Psoas muscle (tissue), 8 donors: ENCODE data around the gene CDH4. TPM values are rescaled to one million over a fixed set of nuclear protein-coding genes. Genes with fewer than 3 reads are reported as not detected.

ENCODE experiments used
- ATAC-seq, 4 donors: fragments of 200-7000 bp; cut with Tn5 transposase; one replicate each; pipeline ENCODE4 v1.9.1; 2020; ENCODE audit warnings: moderate library complexity in 3 of 4, mild to moderate bottlenecking in 2 of 4
- DNase-seq, 2 donors: peaks; one replicate each; pipeline ENCODE4 v3.0.0-alpha.2; 2020
- H3K27ac ChIP-seq: fragments of 200-600 bp; one replicate; pipeline ENCODE4 v1.8.0; 2022
- H3K27me3 ChIP-seq, 3 donors: fragments of 200-600 bp in 1 of 3; one replicate each; pipeline versions ENCODE4 v1.6.1 to v1.8.0; 2013 to 2022; ENCODE audit warnings: low read length in 2 of 3, mild to moderate bottlenecking in 2 of 3, moderate library complexity in 1 of 3; ENCODE audit not compliant: insufficient read depth in 3 of 3
- H3K36me3 ChIP-seq, 2 donors: fragments of 200-600 bp in 1 of 2; one replicate each; pipeline versions ENCODE4 v1.6.1 to v1.8.0; 2013 to 2022; ENCODE audit warnings: low read depth in 1 of 2, mild to moderate bottlenecking in 1 of 2, moderate library complexity in 1 of 2; ENCODE audit not compliant: insufficient read depth in 1 of 2
- H3K4me1 ChIP-seq: fragments of 200-600 bp; one replicate; pipeline ENCODE4 v1.8.0; 2022
- H3K4me3 ChIP-seq: fragments of 200-600 bp; one replicate; pipeline ENCODE4 v1.8.0; 2022; ENCODE audit warnings: mild to moderate bottlenecking
- H3K9me3 ChIP-seq: fragments of 200-600 bp; one replicate; pipeline ENCODE4 v1.8.0; 2022
- CTCF ChIP-seq: fragments of 200-600 bp; IDR thresholded peaks from one replicate; pipeline ENCODE4 v1.8.0; 2022; ENCODE audit warnings: antibody characterized with exemption
- WGBS, 3 donors: extraction: QIAGEN DNeasy Blood & Tissue Kit; methylation state at CpG; one replicate each; pipeline versions ENCODE4 v1.1.6 to v1.1.7; 2013; 5-methylcytosine and 5-hydroxymethylcytosine counted together
- intact Hi-C, 2 donors: fragments of 100-400 bp; cut with DNase I; formaldehyde crosslinking; loops; one replicate each; pipeline versions ENCODE4 v1.11.0 to v1.14.2; 2022
- polyA plus RNA-seq, 3 donors: library from polyadenylated mRNA; stranded (reverse); fragments of 200-250 nt; gene quantifications; one replicate each; pipeline ENCODE4 v1.2.3, GENCODE V29; 2013
- total RNA-seq, 4 donors: library from RNA; stranded (reverse); fragmentation: NEBNext Ultra II Directional in 2 of 4; extraction: Animal tissue kit (Norgen Biotek cat#: 25700) in 2 of 4; gene quantifications; one replicate each; pipeline versions ENCODE4 v1.2.1 to v1.2.4, GENCODE V29; 2021 to 2023
- donor health status: healthy with polysubstance abuse.
- donor health status: DM: no; HTN: no; CAD: no; lungs with moderate emphysema.
- donor health status: Bipolar disorder and iron deficiency.
- donor health status: healthy.
- donor health status: DM: yes; HTN: yes; CAD: no.
- donor health status: DM: no; HTN: no; CAD: no.
- donor health status: DM: no; HTN: no; CAD: no.
- donor health status: DM: yes; HTN: yes; CAD: no.

CDH4 gene
- total and polyA plus RNA-seq, 7 donors, result 0.26 to 1.0 (median 0.34) TPM

GRCh38 chr20:61650912-61651733 is 399.1 kb downstream of the CDH4 start:
- Histone ChIP-seq H3K4me3 (no peak overlapping the region), H3K27ac (no peak overlapping the region), H3K27me3 (peaks cover 0 to 2% (median 0%) of the 10 kb centered on the region in 3 donors), H3K9me3 (no peaks in the 10 kb centered on the region), H3K36me3 (no peaks in the 10 kb centered on the region), H3K4me1 (no peaks in the 10 kb centered on the region)
- 85 to 87% (median 86%) methylated on average over 34 of the region's 34 CpGs for WGBS, 3 donors
- TF ChIP-seq CTCF, result no peak
- no peak for ATAC-seq
- intact Hi-C loops, result no loop called here
- DNase-seq, result no peak

- intact Hi-C loops, result no loop called here
- 93 to 95% (median 94%) methylated on average over 10 of the region's 10 CpGs for WGBS, 3 donors
- ATAC-seq (no peak), DNase-seq (no peak)
- Histone ChIP-seq H3K36me3 (no peaks in the 10 kb centered on the region), H3K27me3 (peaks cover 0 to 2% (median 0%) of the 10 kb centered on the region in 3 donors), H3K27ac (no peak overlapping the region), H3K4me1 (no peaks in the 10 kb centered on the region), H3K4me3 (no peak overlapping the region), H3K9me3 (no peaks in the 10 kb centered on the region)
- TF ChIP-seq CTCF, result no peak
Observed at GRCh38 chr20:61652146-61652545, 400.1 kb downstream of the CDH4 start.

GRCh38 chr20:61654726-61655125 is 402.7 kb downstream of the CDH4 start:
- ATAC-seq, result no peak

GRCh38 chr20:61655591-61655990 is 403.5 kb downstream of the CDH4 start:
- TF ChIP-seq CTCF, result no peak
- no peak for ATAC-seq

More at GRCh38 chr20:61654726-61655125, 402.7 kb downstream of the CDH4 start:
- TF ChIP-seq CTCF, result no peak
- WGBS, 3 donors, result 79 to 82% (median 81%) methylated on average over 14 of the region's 14 CpGs
- Histone ChIP-seq H3K36me3 (no peaks in the 10 kb centered on the region), H3K4me3 (no peak overlapping the region), H3K9me3 (no peaks in the 10 kb centered on the region), H3K27ac (no peak overlapping the region), H3K27me3 (peaks cover 0 to 2% (median 0%) of the 10 kb centered on the region in 3 donors), H3K4me1 (no peaks in the 10 kb centered on the region)
- DNase-seq, result no peak
- intact Hi-C loops, result no loop called here

More at GRCh38 chr20:61655591-61655990, 403.5 kb downstream of the CDH4 start:
- Histone ChIP-seq H3K4me1 (no peaks in the 10 kb centered on the region), H3K4me3 (no peak overlapping the region), H3K36me3 (no peaks in the 10 kb centered on the region), H3K27me3 (peaks cover 0 to 2% (median 0%) of the 10 kb centered on the region in 3 donors), H3K27ac (no peak overlapping the region), H3K9me3 (no peaks in the 10 kb centered on the region)
- DNase-seq, result no peak
- intact Hi-C loops, result no loop called here
- 73 to 80% (median 79%) methylated on average over 10 of the region's 10 CpGs for WGBS, 3 donors
